Activated CD4-positive, alpha-beta memory T cell treated with anti-CD3 and anti-CD28 coated beads, Interleukin-2, amount 10 ng/mL, durations not matched to agents 7 days and 5 days (primary cell): ENCODE data around the gene ACOXL. TPM values are rescaled to one million over a fixed set of nuclear protein-coding genes. Genes with fewer than 3 reads are reported as not detected.
"Not testable (repeated sequence)": the region's sequence is repeated elsewhere in the genome, so short reads cannot be mapped to it uniquely, and the experiment has no call there.

Source experiments
- CTCF ChIA-PET: fragments of 350-600 bp; sonication (Branson Sonifier 250); formaldehyde crosslinking; loops from one replicate; lab custom pipeline; 2021; ENCODE audit warnings: antibody characterized with exemption, inconsistent platforms; lab: Charles Lee
- POLR2A ChIA-PET: fragments of 350-600 bp; sonication (Branson Sonifier 250); formaldehyde crosslinking; loops from one replicate; lab custom pipeline; 2021; ENCODE audit warnings: antibody characterized with exemption; lab: Charles Lee
- DNase-seq: peaks from one replicate; pipeline ENCODE4 v3.0.0-alpha.2; 2020
- H3K27ac Mint-ChIP-seq: one replicate; pipeline ENCODE4 v1.8.0; 2021; ENCODE audit warnings: mild to moderate bottlenecking, mixed read lengths
- H3K27me3 Mint-ChIP-seq: one replicate; pipeline ENCODE4 v1.8.0; 2021; ENCODE audit warnings: mixed read lengths
- H3K36me3 Mint-ChIP-seq: one replicate; pipeline ENCODE4 v1.8.0; 2021; ENCODE audit warnings: low read depth, mixed read lengths
- H3K4me1 Mint-ChIP-seq: one replicate; pipeline ENCODE4 v1.8.0; 2021; ENCODE audit warnings: mixed read lengths
- H3K4me3 Mint-ChIP-seq: one replicate; pipeline ENCODE4 v1.8.0; 2021; ENCODE audit warnings: mild to moderate bottlenecking, mixed read lengths
- H3K9me3 Mint-ChIP-seq: one replicate; pipeline ENCODE4 v1.8.0; 2021; ENCODE audit warnings: mixed read lengths
- total RNA-seq, 2 experiments: library from RNA; stranded (reverse); gene quantifications; one replicate each; pipeline ENCODE4 v1.2.3, GENCODE V29; 2021

The ACOXL gene
- total RNA-seq, 2 experiments from 2014 or later = 0.18 to 0.30 TPM

GRCh38 chr2:111054791-111055691, 322.7 kb downstream of the ACOXL start:
- peaks cover 44% of the 10 kb centered on the region for H3K27me3 Mint-ChIP-seq
- ChIA-PET CTCF (no interaction called here), POLR2A (no interaction called here)
- no peak for DNase-seq
- no peak overlapping the region for H3K4me3 Mint-ChIP-seq
- H3K36me3 Mint-ChIP-seq = no peaks in the 10 kb centered on the region
- H3K9me3 Mint-ChIP-seq = no peaks in the 10 kb centered on the region
- H3K4me1 Mint-ChIP-seq = peaks cover 11% of the 10 kb centered on the region
- H3K27ac Mint-ChIP-seq = no peak overlapping the region

GRCh38 chr2:111055735-111056134, 323.4 kb downstream of the ACOXL start:
- CTCF ChIA-PET = no interaction called here
- Mint-ChIP-seq H3K4me1 (peaks cover 7% of the 10 kb centered on the region), H3K27ac (no peak overlapping the region), H3K36me3 (peaks cover 2% of the 10 kb centered on the region), H3K4me3 (no peak overlapping the region), H3K27me3 (peaks cover 40% of the 10 kb centered on the region), H3K9me3 (peaks cover 2% of the 10 kb centered on the region)
- no peak for DNase-seq
- POLR2A ChIA-PET = no interaction called here

GRCh38 chr2:111057045-111057444, 324.7 kb downstream of the ACOXL start:
- Mint-ChIP-seq H3K9me3 (peaks cover 3% of the 10 kb centered on the region), H3K27me3 (peaks cover 39% of the 10 kb centered on the region), H3K4me3 (no peak overlapping the region), H3K36me3 (peaks cover 5% of the 10 kb centered on the region), H3K27ac (no peak overlapping the region), H3K4me1 (no peaks in the 10 kb centered on the region)
- ChIA-PET CTCF (no interaction called here), POLR2A (no interaction called here)
- DNase-seq = no peak

GRCh38 chr2:111057721-111058120, 325.3 kb downstream of the ACOXL start:
- peaks cover 3% of the 10 kb centered on the region for H3K9me3 Mint-ChIP-seq
- no peak overlapping the region for H3K27ac Mint-ChIP-seq
- H3K4me3 Mint-ChIP-seq = no peak overlapping the region
- H3K27me3 Mint-ChIP-seq = peaks cover 40% of the 10 kb centered on the region
- no peaks in the 10 kb centered on the region for H3K4me1 Mint-ChIP-seq
- DNase-seq = no peak
- ChIA-PET POLR2A (no interaction called here), CTCF (no interaction called here)
- H3K36me3 Mint-ChIP-seq = peaks cover 5% of the 10 kb centered on the region

GRCh38 chr2:111058264-111058663, 325.9 kb downstream of the ACOXL start:
- H3K27ac Mint-ChIP-seq = no peak overlapping the region
- POLR2A ChIA-PET = no interaction called here
- H3K4me1 Mint-ChIP-seq = no peaks in the 10 kb centered on the region
- DNase-seq = no peak
- no peak overlapping the region for H3K4me3 Mint-ChIP-seq
- peaks cover 5% of the 10 kb centered on the region for H3K36me3 Mint-ChIP-seq
- H3K27me3 Mint-ChIP-seq = peaks cover 36% of the 10 kb centered on the region
- CTCF ChIA-PET = no interaction called here
- H3K9me3 Mint-ChIP-seq = peaks cover 3% of the 10 kb centered on the region

GRCh38 chr2:111061191-111061590, 328.8 kb downstream of the ACOXL start:
- no peak for DNase-seq
- Mint-ChIP-seq H3K4me1 (peaks cover 7% of the 10 kb centered on the region), H3K27ac (no peak overlapping the region), H3K4me3 (no peak overlapping the region), H3K27me3 (peaks cover 35% of the 10 kb centered on the region), H3K9me3 (peaks cover 3% of the 10 kb centered on the region), H3K36me3 (peaks cover 5% of the 10 kb centered on the region)
- POLR2A ChIA-PET = no interaction called here
- CTCF ChIA-PET = no interaction called here

- peaks cover 9% of the 10 kb centered on the region for H3K4me1 Mint-ChIP-seq
- H3K4me3 Mint-ChIP-seq = no peak overlapping the region
- H3K36me3 Mint-ChIP-seq = peaks cover 5% of the 10 kb centered on the region
- peaks cover 35% of the 10 kb centered on the region for H3K27me3 Mint-ChIP-seq
- CTCF ChIA-PET = no interaction called here
- peaks cover 3% of the 10 kb centered on the region for H3K9me3 Mint-ChIP-seq
- H3K27ac Mint-ChIP-seq = no peak overlapping the region
- DNase-seq = no peak
- POLR2A ChIA-PET = no interaction called here
Measured at GRCh38 chr2:111062417-111062816, 330.0 kb downstream of the ACOXL start.

- Mint-ChIP-seq H3K27me3 (peaks cover 39% of the 10 kb centered on the region), H3K4me3 (no peak overlapping the region), H3K27ac (no peak overlapping the region), H3K36me3 (no peaks in the 10 kb centered on the region), H3K9me3 (no peaks in the 10 kb centered on the region), H3K4me1 (peaks cover 9% of the 10 kb centered on the region)
- DNase-seq = no peak
- POLR2A ChIA-PET = no interaction called here
- CTCF ChIA-PET = no interaction called here
Measured at GRCh38 chr2:111066062-111066593, 333.8 kb downstream of the ACOXL start.

GRCh38 chr2:111068435-111069058, 336.2 kb downstream of the ACOXL start:
- Mint-ChIP-seq H3K27me3 (peaks cover 46% of the 10 kb centered on the region), H3K9me3 (no peaks in the 10 kb centered on the region), H3K36me3 (no peaks in the 10 kb centered on the region), H3K4me1 (peaks cover 9% of the 10 kb centered on the region), H3K4me3 (no peak overlapping the region), H3K27ac (no peak overlapping the region)
- CTCF ChIA-PET = no interaction called here
- DNase-seq = no peak
- POLR2A ChIA-PET = no interaction called here

- Mint-ChIP-seq H3K4me3 (no peak overlapping the region), H3K27me3 (peaks cover 48% of the 10 kb centered on the region), H3K9me3 (peaks cover 6% of the 10 kb centered on the region), H3K36me3 (no peaks in the 10 kb centered on the region), H3K27ac (no peak overlapping the region), H3K4me1 (peaks cover 9% of the 10 kb centered on the region)
- POLR2A ChIA-PET = no interaction called here
- CTCF ChIA-PET = no interaction called here
- no peak for DNase-seq
Measured at GRCh38 chr2:111069722-111070121, 337.3 kb downstream of the ACOXL start.

- peaks cover 12% of the 10 kb centered on the region for H3K9me3 Mint-ChIP-seq
- H3K27me3 Mint-ChIP-seq = peaks cover 46% of the 10 kb centered on the region
- CTCF ChIA-PET = no interaction called here
- H3K4me3 Mint-ChIP-seq = no peak overlapping the region
- H3K27ac Mint-ChIP-seq = no peak overlapping the region
- DNase-seq = no peak
- POLR2A ChIA-PET = no interaction called here
- H3K36me3 Mint-ChIP-seq = no peaks in the 10 kb centered on the region
- no peaks in the 10 kb centered on the region for H3K4me1 Mint-ChIP-seq
Measured at GRCh38 chr2:111071600-111072171, 339.3 kb downstream of the ACOXL start.

GRCh38 chr2:111072220-111072871, 340.0 kb downstream of the ACOXL start:
- H3K27me3 Mint-ChIP-seq = peaks cover 51% of the 10 kb centered on the region
- no peaks in the 10 kb centered on the region for H3K4me1 Mint-ChIP-seq
- H3K4me3 Mint-ChIP-seq = no peak overlapping the region
- DNase-seq = no peak
- H3K27ac Mint-ChIP-seq = no peak overlapping the region
- ChIA-PET CTCF (no interaction called here), POLR2A (no interaction called here)
- peaks cover 12% of the 10 kb centered on the region for H3K9me3 Mint-ChIP-seq
- no peaks in the 10 kb centered on the region for H3K36me3 Mint-ChIP-seq

- H3K27me3 Mint-ChIP-seq = peaks cover 85% of the 10 kb centered on the region
- H3K4me3 Mint-ChIP-seq, DNase-seq, CTCF ChIA-PET, POLR2A ChIA-PET, H3K27ac Mint-ChIP-seq, H3K36me3 Mint-ChIP-seq, H3K4me1 Mint-ChIP-seq: not testable (repeated sequence)
- peaks cover 14% of the 10 kb centered on the region for H3K9me3 Mint-ChIP-seq
Measured at GRCh38 chr2:111082659-111083058, 350.3 kb downstream of the ACOXL start.
